ENCODE measurements around the gene TTC9B. TPM values are rescaled to one million over a fixed set of nuclear protein-coding genes. Genes with fewer than 3 reads are reported as not detected.

Gene TTC9B
- total and polyA plus RNA-seq, 2 of the 13 experiments (the other 11 are each of a cell fraction or from before 2014, with no cell fraction given), result not detected

DNA sequence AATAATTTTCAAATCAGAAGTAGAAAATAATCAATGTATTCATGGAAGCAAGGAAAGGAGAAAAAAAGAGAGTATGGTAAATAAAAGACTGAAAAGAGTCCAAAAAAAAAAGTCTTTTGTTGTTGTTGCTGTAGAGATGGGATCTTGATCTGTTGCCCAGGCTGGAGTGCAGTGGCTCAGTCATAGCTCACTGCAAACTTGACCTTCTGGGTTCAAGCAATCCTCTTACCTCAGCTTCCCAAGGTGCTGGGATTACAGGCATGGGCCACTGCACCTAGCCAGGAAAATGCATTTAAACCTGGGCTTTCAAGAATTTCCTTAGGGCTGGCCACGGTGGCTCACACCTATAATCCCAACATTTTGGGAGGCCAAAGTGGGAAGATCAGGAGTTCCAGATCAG is 33.9 kb downstream of the TTC9B start:
- Histone ChIP-seq H3K9me3 (ENCODE audit: low read length) (no peaks in the 10 kb centered on the region), H3K79me2 (ENCODE audit: insufficient read depth, low read length) (no peaks in the 10 kb centered on the region), H3K4me2 (ENCODE audit: low read depth, low read length) (no peak overlapping the region), H3K27ac (ENCODE audit: extremely low read length, insufficient read depth, low read length) (no peak overlapping the region), H4K20me1 (ENCODE audit: insufficient read depth, low read length) (no peaks in the 10 kb centered on the region), H3K4me3 (replicated peaks in 1 of 3; ENCODE audit: insufficient read depth in 1 of 3, low read depth in 2 of 3, low read length in 3 of 3) (no peak overlapping the region), H2AFZ (ENCODE audit: low read length) (no peak overlapping the region), H3K27me3 (ENCODE audit: control insufficient read depth in 1 of 2, insufficient read depth in 2 of 2, low read length in 2 of 2) (peaks cover 0 to 13% of the 10 kb centered on the region in 2 experiments; a peak in 3 of 5 replicates), H3K36me3 (replicated peaks in 1 of 2; ENCODE audit: control insufficient read depth in 1 of 2, insufficient read depth in 2 of 2, low read length in 2 of 2) (no peaks in the 10 kb centered on the region), H3K9ac (ENCODE audit: insufficient read depth, low read depth, low read length) (no peak overlapping the region), H3K4me1 (ENCODE audit: insufficient read depth, low read length) (0 out of 2 replicates have a peak, but pooled peaks cover 9% of the 10 kb centered on the region)
- CTCF ChIA-PET (ENCODE audit: low intra/inter-chr PET ratio, low total read pairs), result no interaction called here
- DNase-seq (ENCODE audit: low spot score) (no peak), ATAC-seq (no peak), FAIRE-seq (no peak)
- intact Hi-C loops (cut with micrococcal nuclease; ENCODE audit: unreplicated experiment), result no loop called here
- 43% methylated on average over 1 of the region's 1 CpG for WGBS (ENCODE audit: low lambda C conversion rate)
- no TSS peak for BruUV-seq (replicated peaks)
- TF ChIP-seq ZNF121 (CRISPR knock-in tag; IDR thresholded peaks at IDR 0.05) (peak; percentile 40; the same call in 1 of the 2 replicates), CC2D1A (CRISPR knock-in tag; IDR thresholded peaks at IDR 0.05) (no peak)
- in situ Hi-C loops (cut with HindIII; ENCODE audit: extremely low pct_ligation_motif_present, low pct_unique_long_range_greater_than_20kb), result no loop called here
- POLR2A ChIA-PET, result no interaction called here

- no peaks in the 10 kb centered on the region for H3K79me2 ChIP-seq (ENCODE audit: insufficient read depth, low read length)
- ChIA-PET CTCF (ENCODE audit: low intra/inter-chr PET ratio, low total read pairs) (no interaction called here), POLR2A (no interaction called here)
- in situ Hi-C loops (cut with HindIII; ENCODE audit: extremely low pct_ligation_motif_present, low pct_unique_long_range_greater_than_20kb), result no loop called here
- no peaks in the 10 kb centered on the region for H3K9me3 ChIP-seq (ENCODE audit: low read length)
- no peak overlapping the region for H2AFZ ChIP-seq (ENCODE audit: low read length)
- 0 out of 2 replicates have a peak, but pooled peaks cover 9% of the 10 kb centered on the region for H3K4me1 ChIP-seq (ENCODE audit: insufficient read depth, low read length)
- no peak overlapping the region for H3K27ac ChIP-seq (ENCODE audit: extremely low read length, insufficient read depth, low read length)
- WGBS (ENCODE audit: low lambda C conversion rate), result 10% methylated on average over 4 of the region's 4 CpGs
- BruUV-seq (replicated peaks), result no TSS peak
- H3K4me2 ChIP-seq (ENCODE audit: low read depth, low read length), result no peak overlapping the region
- H3K27me3 ChIP-seq (ENCODE audit: control insufficient read depth in 1 of 2, insufficient read depth in 2 of 2, low read length in 2 of 2), result peaks cover 3 to 18% of the 10 kb centered on the region in 2 experiments; a peak in 3 of 5 replicates
- DNase-seq (ENCODE audit: low spot score), result no peak
- ATAC-seq, result no peak
- no peak overlapping the region for H3K9ac ChIP-seq (ENCODE audit: insufficient read depth, low read depth, low read length)
- FAIRE-seq, result no peak
- intact Hi-C loops (cut with micrococcal nuclease; ENCODE audit: unreplicated experiment), result no loop called here
- no peaks in the 10 kb centered on the region for H4K20me1 ChIP-seq (ENCODE audit: insufficient read depth, low read length)
- no peak overlapping the region for H3K4me3 ChIP-seq (replicated peaks in 1 of 3; ENCODE audit: insufficient read depth in 1 of 3, low read depth in 2 of 3, low read length in 3 of 3)
- H3K36me3 ChIP-seq (replicated peaks in 1 of 2; ENCODE audit: control insufficient read depth in 1 of 2, insufficient read depth in 2 of 2, low read length in 2 of 2), result no peaks in the 10 kb centered on the region
- TF ChIP-seq KLF13 (CRISPR knock-in tag; IDR thresholded peaks at IDR 0.05) (no peak), SALL2 (CRISPR knock-in tag; IDR thresholded peaks at IDR 0.05) (no peak), RBM39 (IDR thresholded peaks at IDR 0.05; ENCODE audit: low read depth, low read length, poor library complexity, severe bottlenecking) (no peak), HNF4G (IDR thresholded peaks at IDR 0.05; ENCODE audit: borderline replicate concordance, low read depth, low read length) (no peak), HNF4G (CRISPR knock-in tag; IDR thresholded peaks at IDR 0.05; ENCODE audit: borderline replicate concordance, low read depth) (no peak), ZNF546 (CRISPR knock-in tag; conservative IDR thresholded peaks at IDR 0.05) (no peak), ELF3 (CRISPR knock-in tag; IDR thresholded peaks at IDR 0.05) (no peak), FOXA3 (CRISPR knock-in tag; IDR thresholded peaks at IDR 0.05) (no peak), TBL1XR1 (IDR thresholded peaks at IDR 0.05; ENCODE audit: borderline replicate concordance, low read length, partially characterized antibody) (no peak), NPAS2 (CRISPR knock-in tag; IDR thresholded peaks at IDR 0.05; ENCODE audit: borderline replicate concordance) (no peak)
- TF ChIP-seq, protein P1, sequence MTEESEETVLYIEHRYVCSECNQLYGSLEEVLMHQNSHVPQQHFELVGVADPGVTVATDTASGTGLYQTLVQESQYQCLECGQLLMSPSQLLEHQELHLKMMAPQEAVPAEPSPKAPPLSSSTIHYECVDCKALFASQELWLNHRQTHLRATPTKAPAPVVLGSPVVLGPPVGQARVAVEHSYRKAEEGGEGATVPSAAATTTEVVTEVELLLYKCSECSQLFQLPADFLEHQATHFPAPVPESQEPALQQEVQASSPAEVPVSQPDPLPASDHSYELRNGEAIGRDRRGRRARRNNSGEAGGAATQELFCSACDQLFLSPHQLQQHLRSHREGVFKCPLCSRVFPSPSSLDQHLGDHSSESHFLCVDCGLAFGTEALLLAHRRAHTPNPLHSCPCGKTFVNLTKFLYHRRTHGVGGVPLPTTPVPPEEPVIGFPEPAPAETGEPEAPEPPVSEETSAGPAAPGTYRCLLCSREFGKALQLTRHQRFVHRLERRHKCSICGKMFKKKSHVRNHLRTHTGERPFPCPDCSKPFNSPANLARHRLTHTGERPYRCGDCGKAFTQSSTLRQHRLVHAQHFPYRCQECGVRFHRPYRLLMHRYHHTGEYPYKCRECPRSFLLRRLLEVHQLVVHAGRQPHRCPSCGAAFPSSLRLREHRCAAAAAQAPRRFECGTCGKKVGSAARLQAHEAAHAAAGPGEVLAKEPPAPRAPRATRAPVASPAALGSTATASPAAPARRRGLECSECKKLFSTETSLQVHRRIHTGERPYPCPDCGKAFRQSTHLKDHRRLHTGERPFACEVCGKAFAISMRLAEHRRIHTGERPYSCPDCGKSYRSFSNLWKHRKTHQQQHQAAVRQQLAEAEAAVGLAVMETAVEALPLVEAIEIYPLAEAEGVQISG (CRISPR knock-in tag; IDR thresholded peaks at IDR 0.05), result no peak
- TF ChIP-seq, protein P2, sequence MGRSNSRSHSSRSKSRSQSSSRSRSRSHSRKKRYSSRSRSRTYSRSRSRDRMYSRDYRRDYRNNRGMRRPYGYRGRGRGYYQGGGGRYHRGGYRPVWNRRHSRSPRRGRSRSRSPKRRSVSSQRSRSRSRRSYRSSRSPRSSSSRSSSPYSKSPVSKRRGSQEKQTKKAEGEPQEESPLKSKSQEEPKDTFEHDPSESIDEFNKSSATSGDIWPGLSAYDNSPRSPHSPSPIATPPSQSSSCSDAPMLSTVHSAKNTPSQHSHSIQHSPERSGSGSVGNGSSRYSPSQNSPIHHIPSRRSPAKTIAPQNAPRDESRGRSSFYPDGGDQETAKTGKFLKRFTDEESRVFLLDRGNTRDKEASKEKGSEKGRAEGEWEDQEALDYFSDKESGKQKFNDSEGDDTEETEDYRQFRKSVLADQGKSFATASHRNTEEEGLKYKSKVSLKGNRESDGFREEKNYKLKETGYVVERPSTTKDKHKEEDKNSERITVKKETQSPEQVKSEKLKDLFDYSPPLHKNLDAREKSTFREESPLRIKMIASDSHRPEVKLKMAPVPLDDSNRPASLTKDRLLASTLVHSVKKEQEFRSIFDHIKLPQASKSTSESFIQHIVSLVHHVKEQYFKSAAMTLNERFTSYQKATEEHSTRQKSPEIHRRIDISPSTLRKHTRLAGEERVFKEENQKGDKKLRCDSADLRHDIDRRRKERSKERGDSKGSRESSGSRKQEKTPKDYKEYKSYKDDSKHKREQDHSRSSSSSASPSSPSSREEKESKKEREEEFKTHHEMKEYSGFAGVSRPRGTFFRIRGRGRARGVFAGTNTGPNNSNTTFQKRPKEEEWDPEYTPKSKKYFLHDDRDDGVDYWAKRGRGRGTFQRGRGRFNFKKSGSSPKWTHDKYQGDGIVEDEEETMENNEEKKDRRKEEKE (IDR thresholded peaks at IDR 0.05), result no peak
Measured at GRCh38 chr19:40178756-40179155, 39.4 kb downstream of the TTC9B start.
